Fibroblast of lung (primary cell): Measurements from ENCODE around the gene RETREG1.

Experiments
- CTCF ChIP-seq, 2 donors: IDR thresholded peaks in 1 of 2; conservative IDR thresholded peaks in 1 of 2; 1 replicate in 1 of 2; 2 replicates in 1 of 2; pipeline ENCODE4 v1.5.1; 2011 to 2012; ENCODE audit warnings: low read length in 2 of 2, control low read depth in 1 of 2, inconsistent platforms in 1 of 2, low read depth in 1 of 2, mild to moderate bottlenecking in 1 of 2
- EZH2 ChIP-seq: IDR thresholded peaks from 2 replicates; pipeline ENCODE4 v1.5.1; 2012; ENCODE audit warnings: low read length, control low read depth, mild to moderate bottlenecking; ENCODE audit errors: missing control alignments

GRCh38 chr5:16570121-16570815 lies 46.5 kb downstream of the RETREG1 start:
- no peak for TF ChIP-seq CTCF (conservative IDR thresholded peaks at IDR 0.05 in 1 of 2, IDR thresholded peaks at IDR 0.05 in 1 of 2; ENCODE audit: low read depth in 1 of 2, low read length in 2 of 2)
- TF ChIP-seq EZH2, result no peak
